ENCODE data around the gene PRKN.

- TF ChIP-seq CTCF (conservative IDR thresholded peaks at IDR 0.05; ENCODE audit: low read depth, low read length), result no peak
- no peak for TF ChIP-seq EZH2 (IDR thresholded peaks at IDR 0.05; ENCODE audit: borderline replicate concordance, low read depth, low read length, poor library complexity, severe bottlenecking)
Observed at GRCh38 chr6:162290846-162291465, 436.6 kb downstream of the PRKN start.

Measured in A673 (cell line).